Measurements from ENCODE around the gene SV2B. TPM values are rescaled to one million over a fixed set of nuclear protein-coding genes. Genes with fewer than 3 reads are reported as not detected.

Gene SV2B
- total RNA-seq, 1 experiment from 2014 or later = not detected

DNA sequence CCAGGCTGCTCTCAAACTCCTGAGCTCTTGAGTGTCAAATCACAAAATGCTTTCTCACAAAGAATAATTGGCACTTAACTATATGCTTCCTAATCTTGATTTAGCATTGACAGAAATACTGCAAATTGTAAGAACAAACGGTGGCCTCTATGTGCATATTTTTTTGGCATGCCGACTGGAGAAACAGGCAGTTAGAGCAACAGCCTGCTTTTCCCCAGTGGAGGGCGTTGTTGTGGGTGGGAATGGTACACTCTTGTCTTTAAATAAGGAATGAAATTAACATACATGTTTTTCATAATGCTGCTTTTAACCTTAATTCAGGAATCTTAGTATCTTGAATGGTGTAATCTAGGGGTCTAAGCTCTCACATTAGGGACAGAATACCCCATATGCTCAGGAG lies 31.1 kb upstream of the SV2B start:
- Histone ChIP-seq H3K4ac (ENCODE audit: low read depth, low read length) (no peak overlapping the region), H3K27ac (ENCODE audit: insufficient read length, low read depth, low read length) (no peak overlapping the region), H3K14ac (ENCODE audit: insufficient read depth, low read length) (no peak overlapping the region), H3K4me1 (ENCODE audit: insufficient read depth, low read length) (no peaks in the 10 kb centered on the region), H3K23ac (ENCODE audit: insufficient read length, low read depth, low read length) (no peak overlapping the region), H2BK12ac (ENCODE audit: insufficient read length, low read depth, low read length) (no peak overlapping the region), H3K23me2 (ENCODE audit: insufficient read length, low read depth, low read length, poor library complexity, severe bottlenecking) (no peaks in the 10 kb centered on the region), H3K79me1 (ENCODE audit: insufficient read depth, low read depth, low read length, poor library complexity, severe bottlenecking) (no peaks in the 10 kb centered on the region), H2BK20ac (ENCODE audit: low read depth, low read length, poor library complexity, severe bottlenecking) (no peak overlapping the region), H3K56ac (ENCODE audit: insufficient read length, low read depth, low read length) (no peak overlapping the region), H3K27me3 (ENCODE audit: insufficient read depth, low read length) (no peaks in the 10 kb centered on the region), H3K9me3 (ENCODE audit: control insufficient read depth, low read depth, low read length) (peaks cover 4% of the 10 kb centered on the region), H2BK15ac (ENCODE audit: low read depth, low read length) (no peak overlapping the region), H3K79me2 (ENCODE audit: insufficient read depth, low read length) (no peaks in the 10 kb centered on the region), H4K8ac (replicated peaks; ENCODE audit: insufficient read length, low read depth, low read length) (no peak overlapping the region), H3K9ac (ENCODE audit: extremely low read depth, insufficient read length, low read length) (no peak overlapping the region), H2AFZ (ENCODE audit: low read length) (no peak overlapping the region), H3K4me2 (ENCODE audit: insufficient read depth, insufficient read length, low read length) (no peak overlapping the region), H3T11ph (ENCODE audit: low read length) (no peak overlapping the region), H4K20me1 (ENCODE audit: control insufficient read depth, insufficient read depth, insufficient read length) (no peaks in the 10 kb centered on the region), H4K91ac (ENCODE audit: insufficient read length, low read depth, low read length) (no peak overlapping the region), H2BK5ac (ENCODE audit: insufficient read length, low read length) (no peak overlapping the region), H2AK5ac (ENCODE audit: insufficient read length, low read length) (no peak overlapping the region), H2BK120ac (ENCODE audit: low read depth, low read length, poor library complexity, severe bottlenecking) (no peak overlapping the region), H3K18ac (ENCODE audit: insufficient read length, low read depth, low read length) (no peak overlapping the region), H4K5ac (ENCODE audit: insufficient read length, low read depth, low read length) (no peak overlapping the region)
- TF ChIP-seq, protein P1, sequence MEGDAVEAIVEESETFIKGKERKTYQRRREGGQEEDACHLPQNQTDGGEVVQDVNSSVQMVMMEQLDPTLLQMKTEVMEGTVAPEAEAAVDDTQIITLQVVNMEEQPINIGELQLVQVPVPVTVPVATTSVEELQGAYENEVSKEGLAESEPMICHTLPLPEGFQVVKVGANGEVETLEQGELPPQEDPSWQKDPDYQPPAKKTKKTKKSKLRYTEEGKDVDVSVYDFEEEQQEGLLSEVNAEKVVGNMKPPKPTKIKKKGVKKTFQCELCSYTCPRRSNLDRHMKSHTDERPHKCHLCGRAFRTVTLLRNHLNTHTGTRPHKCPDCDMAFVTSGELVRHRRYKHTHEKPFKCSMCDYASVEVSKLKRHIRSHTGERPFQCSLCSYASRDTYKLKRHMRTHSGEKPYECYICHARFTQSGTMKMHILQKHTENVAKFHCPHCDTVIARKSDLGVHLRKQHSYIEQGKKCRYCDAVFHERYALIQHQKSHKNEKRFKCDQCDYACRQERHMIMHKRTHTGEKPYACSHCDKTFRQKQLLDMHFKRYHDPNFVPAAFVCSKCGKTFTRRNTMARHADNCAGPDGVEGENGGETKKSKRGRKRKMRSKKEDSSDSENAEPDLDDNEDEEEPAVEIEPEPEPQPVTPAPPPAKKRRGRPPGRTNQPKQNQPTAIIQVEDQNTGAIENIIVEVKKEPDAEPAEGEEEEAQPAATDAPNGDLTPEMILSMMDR (conservative IDR thresholded peaks at IDR 0.05) = peak; percentile 56
- H3K27ac Mint-ChIP-seq = no peak overlapping the region
- no peak for DNase-seq
- peaks cover 0 to 2% of the 10 kb centered on the region in 2 experiments; a peak in 1 of 4 replicates for H3K4me1 Mint-ChIP-seq
- no CpG with 5 or more reads among the region's 3 CpGs for WGBS (ENCODE audit: extremely low coverage, insufficient read length, low lambda C conversion rate)
- peaks cover 0 to 9% (median 3%) of the 10 kb centered on the region in 3 experiments; a peak in 4 of 7 replicates for H3K36me3 Mint-ChIP-seq (ENCODE audit: insufficient read depth in 1 of 3, low read depth in 3 of 3)
- no peak overlapping the region for H3K4me3 Mint-ChIP-seq
- H3K27me3 Mint-ChIP-seq (ENCODE audit: low read depth) = peaks cover 2% of the 10 kb centered on the region
- peaks cover 7 to 9% of the 10 kb centered on the region in 2 experiments for H3K9me3 Mint-ChIP-seq

Measured in H9 (cell line).